Type B pancreatic cell (in vitro differentiated cells): ENCODE results near the gene RICTOR. TPM values are rescaled to one million over a fixed set of nuclear protein-coding genes. Genes with fewer than 3 reads are reported as not detected.
A peak's percentile ranks its signal among the peaks of the same experiment; 100 is the strongest.
"Not testable (repeated sequence)": the region's sequence is repeated elsewhere in the genome, so short reads cannot be mapped to it uniquely, and the experiment has no call there.

Source experiments
- DNase-seq: peaks from one replicate; pipeline ENCODE4 v3.0.0; 2021; ENCODE audit warnings: mixed read lengths; ENCODE audit not compliant: unreplicated experiment; ENCODE audit errors: extremely low spot score
- H3K27ac Mint-ChIP-seq: 2 replicates; pipeline ENCODE4 v1.8.0; 2021; ENCODE audit warnings: mild to moderate bottlenecking, mixed read lengths
- H3K27me3 Mint-ChIP-seq: 2 replicates; pipeline ENCODE4 v1.8.0; 2021; ENCODE audit warnings: mixed read lengths
- H3K36me3 Mint-ChIP-seq: 2 replicates; pipeline ENCODE4 v1.8.0; 2021; ENCODE audit warnings: mixed read lengths
- H3K4me1 Mint-ChIP-seq: one replicate; pipeline ENCODE4 v1.8.0; 2021; ENCODE audit warnings: mixed read lengths; ENCODE audit not compliant: unreplicated experiment
- H3K4me3 Mint-ChIP-seq: 2 replicates; pipeline ENCODE4 v1.8.0; 2021; ENCODE audit warnings: mild to moderate bottlenecking, mixed read lengths
- H3K9me3 Mint-ChIP-seq: 2 replicates; pipeline ENCODE4 v1.8.0; 2021; ENCODE audit warnings: mixed read lengths
- CTCF ChIP-seq: fragments of 200-600 bp; sonication (generic); conservative IDR thresholded peaks from 2 replicates; pipeline ENCODE4 v1.5.0; 2021; ENCODE audit warnings: antibody characterized with exemption, mild to moderate bottlenecking
- total RNA-seq: library from RNA; stranded (reverse); gene quantifications from 2 replicates; pipeline ENCODE4 v1.2.1, GENCODE V29; 2021; ENCODE audit warnings: low replicate concordance

RICTOR gene
- total RNA-seq, 1 donor from 2014 or later, result 31.8 TPM

GRCh38 chr5:39015743-39016586 is 58.2 kb downstream of the RICTOR start:
- no peak overlapping the region for H3K4me3 Mint-ChIP-seq
- no peak for TF ChIP-seq CTCF
- peaks cover 13% of the 10 kb centered on the region for H3K4me1 Mint-ChIP-seq
- no peaks in the 10 kb centered on the region for H3K27me3 Mint-ChIP-seq
- peaks cover 4% of the 10 kb centered on the region for H3K9me3 Mint-ChIP-seq
- H3K36me3 Mint-ChIP-seq, result peaks cover 27% of the 10 kb centered on the region
- DNase-seq, result no peak
- H3K27ac Mint-ChIP-seq, result peak overlapping the region; percentile 40

DNA sequence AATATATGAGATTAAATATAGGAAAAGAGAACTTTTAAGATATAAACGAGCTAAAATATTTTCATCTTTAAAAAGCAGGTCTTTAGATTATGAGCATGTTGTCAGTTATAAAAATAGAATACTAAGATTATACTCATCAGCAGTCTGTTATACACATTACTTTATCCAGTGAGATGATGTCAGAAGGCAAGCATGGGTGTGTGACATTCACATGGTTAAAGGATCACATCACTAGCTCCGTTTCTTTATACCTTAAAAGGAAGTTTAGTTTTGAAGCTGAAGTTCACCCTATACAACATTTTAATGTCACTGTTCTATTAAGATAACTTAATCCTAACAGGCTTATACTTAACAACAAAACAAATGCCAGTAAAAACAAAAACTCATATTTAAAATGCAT is 59.6 kb downstream of the RICTOR start:
- Mint-ChIP-seq H3K27ac (no peak overlapping the region), H3K36me3 (peaks cover 29% of the 10 kb centered on the region), H3K4me3 (no peak overlapping the region), H3K27me3 (no peaks in the 10 kb centered on the region), H3K4me1 (peaks cover 13% of the 10 kb centered on the region), H3K9me3 (peaks cover 11% of the 10 kb centered on the region)
- TF ChIP-seq CTCF, result no peak
- no peak for DNase-seq

- no peak for TF ChIP-seq CTCF
- Mint-ChIP-seq H3K27ac (no peak overlapping the region), H3K36me3 (peaks cover 24% of the 10 kb centered on the region), H3K27me3 (no peaks in the 10 kb centered on the region), H3K4me1 (peaks cover 13% of the 10 kb centered on the region), H3K9me3 (peaks cover 11% of the 10 kb centered on the region), H3K4me3 (no peak overlapping the region)
- DNase-seq, result no peak
These were observed 60.3 kb downstream of the RICTOR start for GRCh38 chr5:39013938-39014337.

- not testable (repeated sequence) for H3K4me3 Mint-ChIP-seq, H3K27ac Mint-ChIP-seq, H3K4me1 Mint-ChIP-seq, H3K27me3 Mint-ChIP-seq, DNase-seq
- Mint-ChIP-seq H3K36me3 (peaks cover 20% of the 10 kb centered on the region), H3K9me3 (peaks cover 11% of the 10 kb centered on the region)
These were observed 63.2 kb downstream of the RICTOR start for GRCh38 chr5:39010958-39011357.

GRCh38 chr5:39009981-39010380 is 64.2 kb downstream of the RICTOR start:
- Mint-ChIP-seq H3K4me1 (no peaks in the 10 kb centered on the region), H3K9me3 (peaks cover 11% of the 10 kb centered on the region), H3K36me3 (peaks cover 27% of the 10 kb centered on the region), H3K27me3 (no peaks in the 10 kb centered on the region), H3K4me3 (no peak overlapping the region), H3K27ac (no peak overlapping the region)
- DNase-seq, result no peak
- TF ChIP-seq CTCF, result no peak

DNA sequence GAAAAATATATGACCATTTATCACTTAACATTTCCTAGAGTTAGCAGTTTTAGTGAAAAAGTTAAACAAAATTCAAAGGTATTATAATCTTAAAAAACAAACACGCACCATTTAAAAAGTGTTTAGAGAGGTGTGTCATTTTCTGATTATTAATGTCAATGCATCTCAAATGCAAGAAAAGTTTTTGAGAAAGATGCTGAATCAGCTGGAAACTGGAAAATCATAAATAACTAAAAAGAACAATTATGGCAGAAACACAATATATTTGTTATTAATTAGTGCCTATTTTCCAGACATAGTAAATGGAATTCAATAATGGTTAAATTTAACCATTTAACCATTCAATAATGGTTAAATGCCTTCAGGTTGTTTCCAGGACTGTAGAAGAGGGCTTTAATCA is 64.9 kb downstream of the RICTOR start:
- TF ChIP-seq CTCF, result no peak
- H3K36me3 Mint-ChIP-seq, result peaks cover 28% of the 10 kb centered on the region
- no peak for DNase-seq
- H3K4me3 Mint-ChIP-seq, result no peak overlapping the region
- H3K27me3 Mint-ChIP-seq, result no peaks in the 10 kb centered on the region
- H3K27ac Mint-ChIP-seq, result no peak overlapping the region
- peaks cover 11% of the 10 kb centered on the region for H3K9me3 Mint-ChIP-seq
- H3K4me1 Mint-ChIP-seq, result no peaks in the 10 kb centered on the region
